K562 (cell line): ENCODE results near the gene ZBTB18. TPM values are rescaled to one million over a fixed set of nuclear protein-coding genes. Genes with fewer than 3 reads are reported as not detected.

Source experiments
- ATAC-seq: fragments of 200-7000 bp; cut with Tn5 transposase; 3 replicates; pipeline ENCODE4 v1.9.1; 2020; ENCODE audit warnings: moderate library complexity
- BruUV-seq: library from RNA; stranded (reverse); fragments of 400-500 nt; replicated peaks from 2 replicates; lab custom pipeline; 2021; lab: Mats Ljungman, UMichigan
- CTCF ChIA-PET: fragments of 300-600 bp; formaldehyde crosslinking; extraction: SDS; loops from one replicate; lab custom pipeline; 2021; ENCODE audit warnings: low intra/inter-chr PET ratio; lab: Yijun Ruan, JAX
- POLR2A ChIA-PET: fragments of 300-600, 350-650 bp; sonication (Branson Sonifier 250); formaldehyde crosslinking; extraction: SDS; loops from one replicate; lab custom pipeline; 2021; ENCODE audit warnings: antibody characterized with exemption, inconsistent platforms; lab: Yijun Ruan, JAX
- DNase-seq, 4 experiments: peaks; one replicate each; pipeline versions ENCODE4 v3.0.0 to v3.0.0-alpha.2; 2011 to 2018; ENCODE audit warnings: low spot score in 3 of 4, mixed read lengths in 3 of 4; ENCODE audit errors: extremely low read depth in 1 of 4
- FAIRE-seq: peaks from 2 replicates; lab custom pipeline; 2011; peaks lifted over from hg19 to GRCh38; lab: Jason Lieb, UNC
- H2AFZ ChIP-seq: 2 replicates; pipeline ENCODE4 v1.6.0; 2011; ENCODE audit warnings: low read depth, low read length, control low read depth, inconsistent platforms
- H3K27ac ChIP-seq: fragments of 200-600 bp; 3 replicates; pipeline ENCODE4 v1.8.0; 2011; ENCODE audit warnings: low read depth, mild to moderate bottlenecking, control low read depth, inconsistent platforms, low read length, moderate library complexity, mixed read lengths; ENCODE audit errors: extremely low read depth
- H3K27me3 ChIP-seq, 2 experiments: fragments of 300-600 bp in 1 of 2; 2 replicates in 1 of 2; 3 replicates in 1 of 2; pipeline versions ENCODE4 v1.6.0 to v1.8.0; 2011; ENCODE audit warnings: inconsistent platforms in 2 of 2, low read length in 2 of 2, mild to moderate bottlenecking in 1 of 2, mixed read lengths in 1 of 2, moderate library complexity in 1 of 2; ENCODE audit not compliant: control insufficient read depth in 2 of 2, insufficient read depth in 2 of 2
- H3K36me3 ChIP-seq: fragments of 300-600 bp; 3 replicates; pipeline ENCODE4 v1.8.0; 2011; ENCODE audit warnings: mild to moderate bottlenecking, low read length, inconsistent platforms; ENCODE audit not compliant: control insufficient read depth, insufficient read depth
- H3K4me1 ChIP-seq, 2 experiments: fragments of 200-600 bp in 1 of 2; replicated peaks in 1 of 2; 2 replicates in 1 of 2; 3 replicates in 1 of 2; pipeline versions ENCODE4 v1.5.1 to v1.8.0; 2011; ENCODE audit warnings: inconsistent platforms in 2 of 2, low read length in 2 of 2, mild to moderate bottlenecking in 1 of 2, mixed read lengths in 1 of 2, moderate library complexity in 1 of 2; ENCODE audit not compliant: control insufficient read depth in 2 of 2, insufficient read depth in 2 of 2
- H3K4me2 ChIP-seq: 2 replicates; pipeline ENCODE4 v1.6.1; 2011; ENCODE audit warnings: low read length, control low read depth, inconsistent platforms, mixed read lengths; ENCODE audit not compliant: insufficient read depth
- H3K4me3 ChIP-seq: fragments of 200-600 bp; sonication (generic), shearing (Covaris generic); 2 replicates; pipeline ENCODE4 v1.5.1; 2016; ENCODE audit warnings: control low read depth, inconsistent platforms
- H3K79me2 ChIP-seq: fragments of 200-600 bp; 3 replicates; pipeline ENCODE4 v1.8.0; 2011; ENCODE audit warnings: low read length, inconsistent platforms; ENCODE audit not compliant: control insufficient read depth, insufficient read depth
- H3K9ac ChIP-seq, 2 experiments: 2 replicates each; pipeline versions ENCODE4 v1.6.0 to v1.6.1; 2011; ENCODE audit warnings: low read depth in 2 of 2, low read length in 2 of 2, control low read depth in 1 of 2, inconsistent platforms in 1 of 2, mild to moderate bottlenecking in 1 of 2, mixed read lengths in 1 of 2; ENCODE audit not compliant: insufficient read depth in 1 of 2
- H3K9me1 ChIP-seq: one replicate; pipeline ENCODE4 v1.6.0; 2011; ENCODE audit warnings: inconsistent platforms, mild to moderate bottlenecking, low read length, moderate library complexity; ENCODE audit not compliant: control insufficient read depth, insufficient read depth
- H3K9me3 ChIP-seq: replicated peaks from 2 replicates; pipeline ENCODE4 v1.5.1; 2011; ENCODE audit warnings: low read depth, low read length, inconsistent platforms; ENCODE audit not compliant: control insufficient read depth, insufficient read depth
- H4K20me1 ChIP-seq: replicated peaks from 2 replicates; pipeline ENCODE4 v1.6.1; 2011; ENCODE audit warnings: low read length, inconsistent platforms, mixed read lengths; ENCODE audit not compliant: control insufficient read depth, insufficient read depth
- CBFA2T2 ChIP-seq: fragments of 450-650 bp; conservative IDR thresholded peaks from 2 replicates; pipeline ENCODE4 v1.6.1; 2017; ENCODE audit warnings: mild to moderate bottlenecking
- CBFA2T3 ChIP-seq: fragments of 450-650 bp; IDR thresholded peaks from 2 replicates; pipeline ENCODE4 v1.6.1; 2017
- HBP1 ChIP-seq: fragments of 450-650 bp; formaldehyde crosslinking; IDR thresholded peaks from 2 replicates; pipeline ENCODE4 v1.4.0; 2022; ENCODE audit warnings: missing genetic modification characterization
- MYC ChIP-seq, 2 experiments: fragments of 250-450 bp in 1 of 2; sonication (Bioruptor Pico) in 1 of 2; IDR thresholded peaks; 2 replicates each; pipeline versions ENCODE4 v1.5.1 to v1.6.1; 2012 to 2021; ENCODE audit warnings: low read depth in 2 of 2, borderline replicate concordance in 1 of 2, improper control_type of control experiment in 1 of 2, low read length in 1 of 2, mild to moderate bottlenecking in 1 of 2, moderate library complexity in 1 of 2
- POLR2AphosphoS5 ChIP-seq: IDR thresholded peaks from 2 replicates; pipeline ENCODE4 v1.6.1; 2011; ENCODE audit warnings: mild to moderate bottlenecking, low read depth, low read length, moderate library complexity; ENCODE audit not compliant: control insufficient read depth, insufficient read depth
- SOX6 ChIP-seq: fragments of 450-650 bp; IDR thresholded peaks from 2 replicates; pipeline ENCODE4 v1.6.1; 2014; ENCODE audit warnings: mild to moderate bottlenecking
- SPI1 ChIP-seq: IDR thresholded peaks from 2 replicates; pipeline ENCODE4 v1.6.1; 2011; ENCODE audit warnings: low read depth, low read length, control low read depth, borderline replicate concordance
- STAT5A ChIP-seq: IDR thresholded peaks from 2 replicates; pipeline ENCODE4 v1.6.1; 2012; ENCODE audit warnings: low read length, inconsistent platforms, borderline replicate concordance
- TAF9B ChIP-seq: fragments of 450-650 bp; IDR thresholded peaks from 2 replicates; pipeline ENCODE4 v1.6.1; 2018; ENCODE audit warnings: mild to moderate bottlenecking; ENCODE audit not compliant: partially characterized antibody
- TCFL5 ChIP-seq: fragments of 250-450 bp; sonication (Bioruptor Pico); conservative IDR thresholded peaks from 2 replicates; pipeline ENCODE4 v1.6.1; 2021; ENCODE audit warnings: mild to moderate bottlenecking, moderate library complexity, matching md5 sums
- TEAD1 ChIP-seq, 2 experiments: fragments of 450-650 bp in 1 of 2; sonication (generic) in 1 of 2; formaldehyde crosslinking; IDR thresholded peaks; 2 replicates each; pipeline versions ENCODE4 v1.4.0 to v1.8.0; 2020 to 2022; ENCODE audit warnings: mild to moderate bottlenecking in 2 of 2, missing genetic modification reagents in 1 of 2
- TFAP4 ChIP-seq: sonication (generic); formaldehyde crosslinking; IDR thresholded peaks from 2 replicates; pipeline ENCODE4 v1.8.0; 2022; ENCODE audit warnings: missing genetic modification reagents, mild to moderate bottlenecking, moderate library complexity, borderline replicate concordance
- ZFP36 ChIP-seq: fragments of 150-350 bp; IDR thresholded peaks from 2 replicates; pipeline ENCODE4 v1.6.1; 2018; ENCODE audit warnings: low read length, low read depth; ENCODE audit not compliant: partially characterized antibody
- ZNF583 ChIP-seq: fragments of 250-450 bp; sonication (Bioruptor Pico); IDR thresholded peaks from 2 replicates; pipeline ENCODE4 v1.4.0; 2020
- WGBS: fragments of 100-300 bp; shearing (Covaris generic); methylation state at CpG from one replicate; pipeline ENCODE4 v1.1.6; 2016; ENCODE audit warnings: low coverage, mixed read lengths; ENCODE audit not compliant: insufficient coverage; ENCODE audit errors: missing lambda C conversion rate; 5-methylcytosine and 5-hydroxymethylcytosine counted together
- in situ Hi-C: fragments of 300-500 bp; cut with MboI; formaldehyde crosslinking; loops from 4 replicates; pipeline ENCODE4 v1.15.0; 2018; ENCODE audit warnings: inconsistent platforms, mixed read lengths
- intact Hi-C: fragments of 100-400 bp; cut with micrococcal nuclease; formaldehyde crosslinking; loops from 2 replicates; pipeline ENCODE4 v1.14.2; 2022
- polyA plus RNA-seq, 8 experiments: library from polyadenylated mRNA; depleted of rRNA in 4 of 8; stranded (reverse) in 5 of 8; unstranded in 3 of 8; fragments of >200 nt; fragmentation: Nextera tagmentation in 2 of 8; fragmentation: Illumina TruSeq in 1 of 8; extraction: Ambion mirVana in 2 of 8; extraction: Trizol in 1 of 8; gene quantifications; 2 replicates each; pipeline versions ENCODE4 v1.2.1 to v1.2.3, GENCODE V29; 2011 to 2014; ENCODE audit warnings: inconsistent platforms in 1 of 8, missing spikeins in 1 of 8
- total RNA-seq, 7 experiments: library from RNA; depleted of rRNA in 6 of 7; stranded (reverse); fragments of >200 nt in 6 of 7; fragmentation: Illumina TruSeq in 2 of 7; extraction: Trizol in 2 of 7; gene quantifications; 2 replicates each; pipeline versions ENCODE4 v1.2.1 to v1.2.3, GENCODE V29; 2011 to 2021; ENCODE audit warnings: low replicate concordance in 1 of 7
- TF ChIP-seq, protein P1 (sequence below): sonication (generic); formaldehyde crosslinking; IDR thresholded peaks from 2 replicates; pipeline ENCODE4 v1.8.0; 2022; ENCODE audit warnings: mild to moderate bottlenecking, low read depth, missing genetic modification reagents

The ZBTB18 gene
- total and polyA plus RNA-seq, 9 of the 15 experiments (the other 6 are each of a cell fraction or from before 2014, with no cell fraction given): 0.13 to 2.6 (median 1.6) TPM

DNA sequence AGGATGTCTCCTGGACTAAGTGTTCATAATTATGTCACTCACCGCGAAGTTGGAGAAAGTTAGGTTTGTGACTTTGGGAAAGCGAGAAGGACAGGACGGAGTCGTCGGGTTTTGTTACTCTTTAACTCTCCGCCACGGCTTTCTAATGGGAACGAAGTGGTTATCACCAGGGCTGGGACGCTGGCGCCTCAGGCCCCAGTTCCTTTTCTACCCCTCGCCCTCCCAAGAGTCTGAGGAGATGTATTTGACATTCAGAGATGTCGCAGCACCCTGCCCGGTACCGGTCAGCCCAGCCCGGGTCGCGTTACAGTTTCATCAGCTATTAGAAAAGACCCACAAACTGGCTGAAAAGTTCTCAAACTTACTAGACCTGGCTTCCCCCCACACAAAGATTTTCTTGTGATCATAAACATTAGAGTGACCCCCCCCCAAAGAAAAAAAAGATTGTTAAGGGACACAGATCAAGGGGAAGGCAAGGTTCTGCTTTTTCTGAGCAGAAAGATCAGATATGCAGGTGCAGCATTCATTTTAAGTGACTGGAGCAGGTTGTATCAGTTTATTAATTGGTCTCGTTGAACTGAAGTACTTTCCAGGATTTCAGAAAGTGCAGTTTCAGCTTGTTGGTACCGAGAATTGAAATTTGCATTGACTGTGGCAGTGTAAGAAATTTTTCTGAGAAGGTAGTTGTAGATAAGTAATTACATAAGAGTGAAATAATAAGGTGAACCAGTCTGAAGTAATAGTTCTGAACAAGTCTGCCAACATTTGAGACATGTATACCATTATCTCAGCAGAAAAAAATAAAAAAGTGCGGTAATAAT is 859 bp upstream of the ZBTB18 start (continued):
- TF ChIP-seq, protein P1, sequence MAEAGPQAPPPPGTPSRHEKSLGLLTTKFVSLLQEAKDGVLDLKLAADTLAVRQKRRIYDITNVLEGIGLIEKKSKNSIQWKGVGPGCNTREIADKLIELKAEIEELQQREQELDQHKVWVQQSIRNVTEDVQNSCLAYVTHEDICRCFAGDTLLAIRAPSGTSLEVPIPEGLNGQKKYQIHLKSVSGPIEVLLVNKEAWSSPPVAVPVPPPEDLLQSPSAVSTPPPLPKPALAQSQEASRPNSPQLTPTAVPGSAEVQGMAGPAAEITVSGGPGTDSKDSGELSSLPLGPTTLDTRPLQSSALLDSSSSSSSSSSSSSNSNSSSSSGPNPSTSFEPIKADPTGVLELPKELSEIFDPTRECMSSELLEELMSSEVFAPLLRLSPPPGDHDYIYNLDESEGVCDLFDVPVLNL: no peak
- TF ChIP-seq STAT5A: no peak
- TF ChIP-seq ZFP36: peak; percentile 19
- TF ChIP-seq ZNF583 (CRISPR knock-in tag): no peak
- TF ChIP-seq POLR2AphosphoS5: no peak

DNA sequence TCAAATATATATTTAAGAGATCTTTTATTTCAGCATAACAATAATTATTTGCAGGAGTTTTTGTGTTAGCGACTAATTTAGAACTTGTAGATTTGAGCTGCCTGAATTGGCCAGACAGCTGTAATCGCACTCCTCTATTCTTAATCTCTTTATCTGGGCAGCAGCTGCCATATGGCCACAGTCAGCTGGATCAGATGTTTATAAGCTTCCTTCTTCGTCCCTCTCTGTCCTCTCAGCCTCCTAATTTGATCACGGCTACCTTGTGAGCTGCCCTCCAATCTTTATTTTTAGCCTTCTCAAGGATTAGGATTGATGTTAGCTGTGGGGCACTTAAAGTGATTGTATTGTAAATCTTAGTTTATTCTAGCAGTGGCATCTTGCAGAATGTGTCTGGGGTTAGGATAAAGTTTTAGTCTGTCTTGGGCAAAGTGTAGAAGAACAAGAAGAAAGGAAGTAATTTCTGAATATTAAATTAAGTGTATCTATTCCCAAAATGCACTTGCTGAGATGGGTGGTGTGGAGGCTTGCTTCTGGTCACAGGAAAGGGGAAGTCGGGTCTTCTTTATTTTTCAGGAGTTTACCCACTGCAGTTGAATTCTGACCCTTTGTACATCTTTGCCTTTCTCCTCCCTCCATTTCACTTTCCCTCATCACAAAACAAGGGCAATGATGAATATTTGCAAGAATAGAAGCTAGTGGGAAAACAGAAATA is 1.1 kb downstream of the ZBTB18 start:
- Histone ChIP-seq H3K9ac (no peak overlapping the region), H3K79me2 (no peaks in the 10 kb centered on the region), H3K4me2 (no peak overlapping the region), H3K36me3 (no peaks in the 10 kb centered on the region), H3K4me3 (no peak overlapping the region), H3K27me3 (peaks cover 19 to 22% of the 10 kb centered on the region in 2 experiments), H3K9me1 (peaks cover 3% of the 10 kb centered on the region), H3K27ac (no peak overlapping the region), H2AFZ (no peak overlapping the region), H3K9me3 (no peaks in the 10 kb centered on the region), H3K4me1 (peaks cover 9 to 16% of the 10 kb centered on the region in 2 experiments), H4K20me1 (peaks cover 15% of the 10 kb centered on the region; the same call in 1 of the 2 replicates)
- in situ Hi-C loops: no loop called here
- ChIA-PET POLR2A (interaction anchor here (0.6 to 1.1 kb wide), 4 partner anchors 11 to 228 kb away, joined by 3 to 4 read pairs (median 3); no protein-coding TSS in a partner anchor), CTCF (no interaction called here)
- BruUV-seq: no TSS peak
- ATAC-seq (no peak), FAIRE-seq (no peak), DNase-seq (no peak)
- intact Hi-C loops: no loop called here
- 4% methylated on average over 5 of the region's 5 CpGs for WGBS
- TF ChIP-seq HBP1: no peak
- TF ChIP-seq TEAD1 (CRISPR knock-in tag; IDR thresholded peaks at IDR 0.05): 0 out of 4 replicates have a peak, but pooled peaks of 1 of the 2 experiments have one; percentile 39
- no peak for TF ChIP-seq SOX6
- TF ChIP-seq SPI1: peak; percentile 86
- TF ChIP-seq TCFL5 (CRISPR knock-in tag): no peak
- no peak for TF ChIP-seq TAF9B
- TF ChIP-seq MYC (IDR thresholded peaks at IDR 0.05; ENCODE audit: low read depth, low read length): no peak
- no peak for TF ChIP-seq MYC (CRISPR knock-in tag; IDR thresholded peaks at IDR 0.05; ENCODE audit: borderline replicate concordance, low read depth)
- TF ChIP-seq CBFA2T2: 0 out of 2 replicates have a peak, but pooled peaks have one; percentile 15
- peak; percentile 15; the same call in 1 of the 2 replicates for TF ChIP-seq TFAP4 (CRISPR knock-in tag)
- peak; percentile 27; the same call in 1 of the 2 replicates for TF ChIP-seq CBFA2T3
